Measurements from ENCODE around the gene SMPDL3B. TPM values are rescaled to one million over a fixed set of nuclear protein-coding genes. Genes with fewer than 3 reads are reported as not detected.

Gene SMPDL3B
- total and polyA plus RNA-seq, 2 of the 13 experiments (the other 11 are each of a cell fraction or from before 2014, with no cell fraction given), result 0.29 to 1.3 TPM

- TF ChIP-seq, protein P1, sequence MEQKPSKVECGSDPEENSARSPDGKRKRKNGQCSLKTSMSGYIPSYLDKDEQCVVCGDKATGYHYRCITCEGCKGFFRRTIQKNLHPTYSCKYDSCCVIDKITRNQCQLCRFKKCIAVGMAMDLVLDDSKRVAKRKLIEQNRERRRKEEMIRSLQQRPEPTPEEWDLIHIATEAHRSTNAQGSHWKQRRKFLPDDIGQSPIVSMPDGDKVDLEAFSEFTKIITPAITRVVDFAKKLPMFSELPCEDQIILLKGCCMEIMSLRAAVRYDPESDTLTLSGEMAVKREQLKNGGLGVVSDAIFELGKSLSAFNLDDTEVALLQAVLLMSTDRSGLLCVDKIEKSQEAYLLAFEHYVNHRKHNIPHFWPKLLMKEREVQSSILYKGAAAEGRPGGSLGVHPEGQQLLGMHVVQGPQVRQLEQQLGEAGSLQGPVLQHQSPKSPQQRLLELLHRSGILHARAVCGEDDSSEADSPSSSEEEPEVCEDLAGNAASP (CRISPR knock-in tag; IDR thresholded peaks at IDR 0.05; ENCODE audit: borderline replicate concordance), result no peak
- TF ChIP-seq RCOR2 (CRISPR knock-in tag; IDR thresholded peaks at IDR 0.05) (no peak), U2AF2 (IDR thresholded peaks at IDR 0.05; ENCODE audit: low read depth, low read length) (no peak), NFRKB (IDR thresholded peaks at IDR 0.05) (no peak), HDAC6 (IDR thresholded peaks at IDR 0.05; ENCODE audit: low read depth, low read length) (no peak), ZNF431 (CRISPR knock-in tag; IDR thresholded peaks at IDR 0.05; ENCODE audit: borderline replicate concordance, low read depth) (no peak), ZNF598 (CRISPR knock-in tag; IDR thresholded peaks at IDR 0.05; ENCODE audit: borderline replicate concordance) (no peak), ZNF264 (CRISPR knock-in tag; IDR thresholded peaks at IDR 0.05) (no peak), RARG (CRISPR knock-in tag; IDR thresholded peaks at IDR 0.05; ENCODE audit: low read depth) (no peak), ZEB1 (IDR thresholded peaks at IDR 0.05; ENCODE audit: insufficient replicate concordance, low read depth) (no peak), THAP11 (CRISPR knock-in tag; IDR thresholded peaks at IDR 0.05) (no peak), IKZF4 (CRISPR knock-in tag; IDR thresholded peaks at IDR 0.05; ENCODE audit: borderline replicate concordance, low read depth, not compliant biosample characterization) (no peak), SMARCC2 (IDR thresholded peaks at IDR 0.05) (no peak), SRY (CRISPR knock-in tag; IDR thresholded peaks at IDR 0.05) (no peak), CCDC6 (CRISPR knock-in tag; IDR thresholded peaks at IDR 0.05) (0 out of 2 replicates have a peak, but pooled peaks have one; percentile 16), ZNF446 (CRISPR knock-in tag; IDR thresholded peaks at IDR 0.05) (no peak), CENPT (CRISPR knock-in tag; IDR thresholded peaks at IDR 0.05; ENCODE audit: low read depth) (no peak)
- TF ChIP-seq, protein P2, sequence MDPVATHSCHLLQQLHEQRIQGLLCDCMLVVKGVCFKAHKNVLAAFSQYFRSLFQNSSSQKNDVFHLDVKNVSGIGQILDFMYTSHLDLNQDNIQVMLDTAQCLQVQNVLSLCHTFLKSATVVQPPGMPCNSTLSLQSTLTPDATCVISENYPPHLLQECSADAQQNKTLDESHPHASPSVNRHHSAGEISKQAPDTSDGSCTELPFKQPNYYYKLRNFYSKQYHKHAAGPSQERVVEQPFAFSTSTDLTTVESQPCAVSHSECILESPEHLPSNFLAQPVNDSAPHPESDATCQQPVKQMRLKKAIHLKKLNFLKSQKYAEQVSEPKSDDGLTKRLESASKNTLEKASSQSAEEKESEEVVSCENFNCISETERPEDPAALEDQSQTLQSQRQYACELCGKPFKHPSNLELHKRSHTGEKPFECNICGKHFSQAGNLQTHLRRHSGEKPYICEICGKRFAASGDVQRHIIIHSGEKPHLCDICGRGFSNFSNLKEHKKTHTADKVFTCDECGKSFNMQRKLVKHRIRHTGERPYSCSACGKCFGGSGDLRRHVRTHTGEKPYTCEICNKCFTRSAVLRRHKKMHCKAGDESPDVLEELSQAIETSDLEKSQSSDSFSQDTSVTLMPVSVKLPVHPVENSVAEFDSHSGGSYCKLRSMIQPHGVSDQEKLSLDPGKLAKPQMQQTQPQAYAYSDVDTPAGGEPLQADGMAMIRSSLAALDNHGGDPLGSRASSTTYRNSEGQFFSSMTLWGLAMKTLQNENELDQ (CRISPR knock-in tag; IDR thresholded peaks at IDR 0.05; ENCODE audit: borderline replicate concordance), result no peak
- TF ChIP-seq, protein P3, sequence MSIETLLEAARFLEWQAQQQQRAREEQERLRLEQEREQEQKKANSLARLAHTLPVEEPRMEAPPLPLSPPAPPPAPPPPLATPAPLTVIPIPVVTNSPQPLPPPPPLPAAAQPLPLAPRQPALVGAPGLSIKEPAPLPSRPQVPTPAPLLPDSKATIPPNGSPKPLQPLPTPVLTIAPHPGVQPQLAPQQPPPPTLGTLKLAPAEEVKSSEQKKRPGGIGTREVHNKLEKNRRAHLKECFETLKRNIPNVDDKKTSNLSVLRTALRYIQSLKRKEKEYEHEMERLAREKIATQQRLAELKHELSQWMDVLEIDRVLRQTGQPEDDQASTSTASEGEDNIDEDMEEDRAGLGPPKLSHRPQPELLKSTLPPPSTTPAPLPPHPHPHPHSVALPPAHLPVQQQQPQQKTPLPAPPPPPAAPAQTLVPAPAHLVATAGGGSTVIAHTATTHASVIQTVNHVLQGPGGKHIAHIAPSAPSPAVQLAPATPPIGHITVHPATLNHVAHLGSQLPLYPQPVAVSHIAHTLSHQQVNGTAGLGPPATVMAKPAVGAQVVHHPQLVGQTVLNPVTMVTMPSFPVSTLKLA (IDR thresholded peaks at IDR 0.05), result no peak
- TF ChIP-seq, protein P4, sequence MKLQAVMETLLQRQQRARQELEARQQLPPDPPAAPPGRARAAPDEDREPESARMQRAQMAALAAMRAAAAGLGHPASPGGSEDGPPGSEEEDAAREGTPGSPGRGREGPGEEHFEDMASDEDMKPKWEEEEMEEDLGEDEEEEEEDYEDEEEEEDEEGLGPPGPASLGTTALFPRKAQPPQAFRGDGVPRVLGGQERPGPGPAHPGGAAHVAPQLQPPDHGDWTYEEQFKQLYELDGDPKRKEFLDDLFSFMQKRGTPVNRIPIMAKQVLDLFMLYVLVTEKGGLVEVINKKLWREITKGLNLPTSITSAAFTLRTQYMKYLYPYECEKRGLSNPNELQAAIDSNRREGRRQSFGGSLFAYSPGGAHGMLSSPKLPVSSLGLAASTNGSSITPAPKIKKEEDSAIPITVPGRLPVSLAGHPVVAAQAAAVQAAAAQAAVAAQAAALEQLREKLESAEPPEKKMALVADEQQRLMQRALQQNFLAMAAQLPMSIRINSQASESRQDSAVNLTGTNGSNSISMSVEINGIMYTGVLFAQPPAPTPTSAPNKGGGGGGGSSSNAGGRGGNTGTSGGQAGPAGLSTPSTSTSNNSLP (IDR thresholded peaks at IDR 0.05; ENCODE audit: low read depth, low read length), result no peak
- TF ChIP-seq, protein P5, sequence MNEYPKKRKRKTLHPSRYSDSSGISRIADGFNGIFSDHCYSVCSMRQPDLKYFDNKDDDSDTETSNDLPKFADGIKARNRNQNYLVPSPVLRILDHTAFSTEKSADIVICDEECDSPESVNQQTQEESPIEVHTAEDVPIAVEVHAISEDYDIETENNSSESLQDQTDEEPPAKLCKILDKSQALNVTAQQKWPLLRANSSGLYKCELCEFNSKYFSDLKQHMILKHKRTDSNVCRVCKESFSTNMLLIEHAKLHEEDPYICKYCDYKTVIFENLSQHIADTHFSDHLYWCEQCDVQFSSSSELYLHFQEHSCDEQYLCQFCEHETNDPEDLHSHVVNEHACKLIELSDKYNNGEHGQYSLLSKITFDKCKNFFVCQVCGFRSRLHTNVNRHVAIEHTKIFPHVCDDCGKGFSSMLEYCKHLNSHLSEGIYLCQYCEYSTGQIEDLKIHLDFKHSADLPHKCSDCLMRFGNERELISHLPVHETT (CRISPR knock-in tag; conservative IDR thresholded peaks at IDR 0.05), result no peak
- TF ChIP-seq, protein P6, sequence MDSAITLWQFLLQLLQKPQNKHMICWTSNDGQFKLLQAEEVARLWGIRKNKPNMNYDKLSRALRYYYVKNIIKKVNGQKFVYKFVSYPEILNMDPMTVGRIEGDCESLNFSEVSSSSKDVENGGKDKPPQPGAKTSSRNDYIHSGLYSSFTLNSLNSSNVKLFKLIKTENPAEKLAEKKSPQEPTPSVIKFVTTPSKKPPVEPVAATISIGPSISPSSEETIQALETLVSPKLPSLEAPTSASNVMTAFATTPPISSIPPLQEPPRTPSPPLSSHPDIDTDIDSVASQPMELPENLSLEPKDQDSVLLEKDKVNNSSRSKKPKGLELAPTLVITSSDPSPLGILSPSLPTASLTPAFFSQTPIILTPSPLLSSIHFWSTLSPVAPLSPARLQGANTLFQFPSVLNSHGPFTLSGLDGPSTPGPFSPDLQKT (CRISPR knock-in tag; IDR thresholded peaks at IDR 0.05; ENCODE audit: borderline replicate concordance), result no peak
These were observed 19.7 kb upstream of the SMPDL3B start (continued) for GRCh38 chr1:27915082-27915575.
